A204.1 (cell line): ENCODE measurements around the gene SLC16A9.

ENCODE experiments used
- FAIRE-seq: peaks from 2 replicates; lab custom pipeline; 2012; peaks lifted over from hg19 to GRCh38; lab: Jason Lieb, UNC

Gene SLC16A9

DNA sequence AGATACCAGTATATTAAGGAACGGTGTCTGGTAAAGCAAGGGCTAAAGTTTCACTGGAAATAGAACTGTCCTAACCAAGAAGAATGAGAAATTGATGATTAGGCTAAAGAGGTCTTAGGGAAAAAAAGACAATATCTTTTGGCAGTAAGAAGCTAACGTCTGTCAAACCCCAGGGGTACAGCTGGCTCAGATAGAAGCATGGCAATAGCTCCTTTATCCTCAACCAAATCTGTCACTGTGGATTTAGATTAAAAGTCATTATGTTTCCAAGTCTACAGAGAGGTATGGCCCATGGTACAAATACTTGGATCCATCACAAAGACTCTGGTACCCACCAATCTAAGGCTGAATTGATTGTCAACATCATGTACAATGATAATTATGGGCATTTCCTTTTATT, 8.6 kb upstream of the SLC16A9 start:
- no peak for FAIRE-seq

DNA sequence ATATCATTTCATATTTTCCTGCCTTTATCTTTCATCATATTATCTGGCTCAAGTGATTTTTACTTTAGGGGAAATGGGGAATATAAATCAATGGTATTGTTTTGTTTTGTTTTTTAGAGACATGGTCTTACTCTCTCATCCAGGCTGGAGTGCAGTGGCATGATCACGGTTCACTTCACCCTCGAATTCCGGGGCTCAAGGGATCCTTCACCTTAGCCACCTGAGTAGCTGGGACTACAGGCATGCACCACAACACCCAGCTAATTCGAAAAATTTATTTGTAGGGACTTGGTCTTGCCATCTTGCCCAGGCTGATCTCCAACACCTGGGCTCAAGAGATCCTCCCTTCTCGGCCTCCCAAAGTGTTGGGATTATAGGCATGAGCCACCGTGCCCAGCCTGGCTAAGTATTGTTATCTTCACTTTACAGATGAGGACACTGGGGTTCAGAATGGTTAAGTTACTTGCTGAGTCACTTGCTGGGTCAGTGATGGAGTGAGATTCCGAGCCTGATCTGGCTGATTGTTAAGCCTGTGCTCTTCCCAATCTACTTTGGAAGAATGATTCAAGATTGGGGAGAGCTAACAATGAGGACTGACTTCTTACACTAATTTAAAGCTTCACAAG, 3.7 kb upstream of the SLC16A9 start:
- FAIRE-seq, result no peak

DNA sequence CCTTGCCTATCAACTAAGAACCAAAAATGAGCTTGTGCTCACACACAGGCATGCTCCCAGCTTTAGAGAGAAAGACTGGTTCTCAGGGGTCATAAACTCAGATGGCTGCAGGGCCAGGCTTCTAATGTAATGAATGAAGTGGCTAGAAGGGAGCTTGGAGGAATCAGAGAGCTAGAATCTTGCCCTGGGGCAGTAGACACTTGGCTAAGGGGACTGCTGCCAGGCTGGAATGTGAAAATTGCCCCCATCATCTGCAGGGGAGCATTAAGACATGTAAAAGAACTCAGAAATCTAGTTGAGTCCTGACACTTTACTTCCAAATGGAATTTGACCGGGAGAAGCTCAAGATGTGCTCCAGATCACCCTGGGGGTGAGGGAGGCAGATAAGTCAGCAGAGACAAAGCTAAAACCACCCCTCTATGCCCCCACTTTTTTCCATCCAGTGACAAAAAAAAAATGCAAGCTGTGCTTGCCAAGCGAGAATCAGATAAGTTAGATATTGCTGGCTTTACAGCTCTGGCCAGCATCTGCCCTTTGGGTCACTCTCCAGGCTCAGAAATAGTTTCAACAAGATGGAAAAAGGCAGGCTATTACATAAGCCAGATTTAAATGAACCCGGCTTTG, 2.3 kb upstream of the SLC16A9 start:
- FAIRE-seq, result no peak

DNA sequence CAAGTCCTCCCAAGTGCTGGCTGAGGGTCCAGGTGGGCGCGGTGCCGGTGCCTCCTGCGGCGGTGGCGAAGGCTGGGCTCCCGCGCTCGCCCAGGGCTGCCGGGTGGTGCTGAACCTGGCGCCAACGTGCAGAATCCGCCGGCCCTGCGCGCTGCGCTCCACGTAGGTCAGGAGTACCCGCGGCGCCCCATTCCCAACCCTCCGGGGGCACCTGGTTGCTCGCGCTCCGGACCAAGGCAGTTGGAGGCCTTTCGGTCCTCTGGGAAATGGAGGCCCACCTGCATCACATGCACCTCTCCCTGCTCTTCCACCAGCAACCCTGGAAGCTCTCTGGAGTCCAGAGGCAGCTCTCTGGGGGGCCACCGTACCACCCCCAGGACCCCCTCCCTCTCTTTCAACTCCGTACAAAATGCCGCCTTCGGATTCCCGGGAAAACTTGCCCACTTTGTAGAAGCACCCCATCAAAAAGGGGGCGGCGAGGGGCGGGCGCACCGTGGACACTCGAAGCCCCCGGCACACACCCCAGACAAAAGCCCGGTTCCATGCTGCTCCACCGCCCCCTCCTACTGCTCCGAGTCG, 745 bp downstream of the SLC16A9 start:
- FAIRE-seq, result no peak

DNA sequence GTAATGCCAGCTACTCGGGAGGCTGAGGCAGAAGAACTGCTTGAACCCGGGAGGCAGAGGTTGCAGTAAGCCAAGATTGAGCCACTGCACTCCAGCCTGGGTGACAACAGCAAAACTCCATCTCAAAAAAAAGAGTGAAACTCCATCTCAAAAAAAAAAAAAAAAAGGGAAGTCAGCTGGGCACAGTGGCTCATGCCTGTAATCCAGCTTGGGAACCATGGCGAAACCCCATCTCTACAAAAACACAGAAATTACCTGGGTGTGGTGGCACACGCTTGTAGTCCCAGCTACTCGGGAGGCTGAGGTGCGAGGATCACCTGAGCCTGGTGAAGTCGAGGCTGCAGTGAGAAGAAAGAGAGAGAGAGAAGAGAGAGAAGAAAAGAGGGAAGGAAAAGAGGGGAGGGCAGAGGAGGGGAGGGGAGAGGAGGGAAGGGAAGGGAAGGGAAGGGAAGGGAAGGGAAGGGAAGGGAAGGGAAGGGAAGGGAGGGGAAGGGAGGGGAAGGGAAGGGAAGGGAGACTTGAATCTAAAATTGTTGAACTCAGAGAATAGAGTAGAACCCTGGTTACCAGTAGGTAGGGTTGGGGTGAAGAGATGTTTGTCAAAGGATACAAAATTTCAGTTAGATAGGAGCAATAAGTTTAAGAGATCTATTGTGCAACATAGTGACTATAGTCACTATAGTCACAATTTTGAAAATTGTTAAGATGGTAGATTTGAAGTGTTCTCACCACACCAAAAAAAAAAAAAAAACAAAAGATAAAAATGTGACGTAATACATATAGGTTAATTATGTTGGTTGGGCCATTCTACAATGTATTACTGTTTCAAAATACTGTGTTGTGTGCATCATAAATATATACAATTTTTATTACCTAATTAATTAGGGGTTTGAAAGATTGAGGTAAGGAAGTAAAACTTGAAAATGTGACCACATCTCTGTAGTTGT, 2.5 kb downstream of the SLC16A9 start:
- FAIRE-seq, result no peak

DNA sequence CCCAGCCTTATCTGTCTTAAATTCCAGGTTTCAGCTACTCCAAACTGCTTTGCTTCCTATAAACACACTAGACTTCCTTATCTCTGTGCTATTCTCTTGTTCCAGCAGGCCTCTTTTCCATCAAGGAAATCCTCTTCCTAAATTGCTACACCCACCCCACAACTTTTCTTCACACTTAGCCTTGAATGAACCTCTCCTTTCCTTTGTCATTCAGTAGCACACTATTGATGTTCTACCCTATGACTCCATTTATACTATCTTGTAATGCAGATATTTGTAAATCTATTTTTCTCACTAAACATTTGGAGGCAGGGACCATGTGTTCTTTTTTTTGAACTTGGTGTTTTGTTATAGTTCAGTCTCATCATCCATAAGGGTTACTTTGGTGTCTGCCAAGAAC, 3.7 kb downstream of the SLC16A9 start:
- no peak for FAIRE-seq

DNA sequence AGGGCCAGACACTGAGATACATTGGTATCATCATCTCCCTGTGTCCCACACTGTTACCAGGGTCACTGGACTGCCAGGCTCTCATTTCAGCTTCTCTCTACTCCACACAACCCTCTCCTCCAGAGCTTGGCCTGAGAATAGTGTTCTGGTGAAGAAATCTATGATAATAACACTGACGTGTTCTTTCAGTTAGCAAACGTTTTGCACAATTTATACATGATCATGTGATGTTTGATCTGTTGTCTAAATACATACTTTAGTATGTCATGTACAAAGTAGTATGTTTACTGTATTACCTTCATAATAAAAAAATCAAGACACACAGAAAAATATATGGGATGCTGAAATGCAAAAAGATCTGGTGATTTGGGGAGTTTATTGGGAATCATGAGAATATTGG, 5.0 kb downstream of the SLC16A9 start:
- FAIRE-seq, result no peak

DNA sequence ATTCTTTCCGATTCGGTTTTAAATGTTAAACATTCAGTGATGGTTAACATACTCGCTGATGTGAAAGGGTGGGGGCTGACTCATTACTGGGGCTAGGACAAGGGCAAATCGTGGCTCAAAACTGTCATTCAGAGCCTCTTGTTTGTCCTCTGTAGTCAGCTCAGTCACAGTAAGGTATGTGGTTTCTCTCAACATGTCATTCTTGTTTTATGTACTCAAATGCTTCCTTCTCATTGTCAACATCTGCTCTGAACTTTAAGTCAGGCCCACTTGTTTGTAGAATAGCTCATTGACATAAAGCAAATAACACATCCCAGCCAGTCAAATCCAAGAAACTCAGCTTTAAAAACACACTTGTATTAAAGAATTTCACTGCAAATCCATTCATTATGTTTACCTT, 7.3 kb downstream of the SLC16A9 start:
- no peak for FAIRE-seq

DNA sequence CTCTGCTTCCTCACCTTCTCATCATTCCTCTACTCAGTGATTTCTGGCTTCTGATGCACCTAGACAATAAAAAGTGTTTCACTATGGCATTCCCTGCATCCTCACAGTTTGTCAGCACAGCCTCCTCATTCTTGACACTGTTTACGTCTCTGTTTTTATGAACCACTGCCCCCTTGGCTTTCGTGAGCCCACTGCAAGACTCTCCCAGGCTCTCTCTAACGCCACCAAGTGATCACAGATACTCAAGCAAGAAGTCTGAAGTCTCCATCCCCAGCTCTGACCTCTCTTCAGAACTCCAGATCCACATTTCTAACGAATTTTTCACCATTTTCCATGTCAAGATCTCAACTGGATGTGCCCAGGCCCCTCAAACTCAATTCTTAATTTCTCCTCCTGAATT, 8.9 kb downstream of the SLC16A9 start:
- no peak for FAIRE-seq

DNA sequence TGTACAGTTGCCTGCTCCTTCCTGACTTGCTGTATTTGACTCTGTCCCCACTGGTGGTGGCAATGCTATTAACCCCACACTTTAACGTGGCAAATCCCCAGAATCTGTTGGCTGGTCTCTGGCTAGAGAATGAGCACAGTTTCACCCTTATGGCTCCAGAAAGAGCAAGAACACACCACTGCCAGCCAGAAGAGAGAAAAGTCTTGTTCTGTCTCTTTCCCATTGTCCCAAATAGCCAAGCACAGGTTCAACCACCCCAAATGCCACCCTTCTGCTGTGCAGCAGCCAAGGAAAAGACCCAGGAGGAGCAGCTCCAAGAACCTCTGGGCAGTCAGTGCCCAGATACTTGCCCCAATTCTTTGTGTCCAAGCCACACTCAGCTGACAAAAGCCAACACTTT, 11.3 kb downstream of the SLC16A9 start:
- FAIRE-seq, result no peak

DNA sequence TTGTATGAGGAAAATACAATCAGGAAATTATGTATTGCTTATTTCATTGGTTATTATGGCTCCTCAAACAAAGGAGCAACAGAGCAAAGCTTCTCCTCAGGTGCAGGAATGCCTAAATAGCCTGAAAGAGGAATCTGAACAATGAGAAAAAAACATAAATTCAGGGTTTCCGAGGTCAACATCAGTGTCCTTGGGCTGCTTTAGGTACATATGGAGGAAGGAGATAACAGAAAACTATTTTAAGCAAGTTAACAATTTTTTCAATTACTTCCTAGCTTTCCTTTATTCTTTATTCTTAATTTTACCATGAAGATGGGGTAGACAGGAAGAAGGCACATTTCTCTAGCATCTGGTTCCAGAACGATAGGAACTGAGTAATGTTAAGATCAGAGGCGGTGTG, 14.0 kb downstream of the SLC16A9 start:
- no peak for FAIRE-seq

DNA sequence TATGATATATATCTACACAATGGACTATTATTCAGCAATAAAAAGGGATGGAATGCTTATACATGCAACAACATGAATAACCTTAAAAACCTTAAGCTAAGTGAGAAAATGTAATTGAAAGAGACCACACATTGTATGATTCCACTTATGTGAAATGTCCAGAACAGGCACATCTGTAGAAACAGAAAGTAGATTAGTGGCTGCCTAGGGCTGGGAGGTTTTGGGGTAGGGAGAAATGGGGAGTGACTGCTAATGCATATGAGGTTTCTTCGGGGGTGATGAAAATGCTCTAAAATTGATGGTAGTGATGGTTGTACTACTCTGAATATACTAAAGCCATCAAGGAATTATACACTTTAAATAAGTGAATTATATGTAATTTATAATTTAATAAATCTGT, 14.7 kb downstream of the SLC16A9 start:
- no peak for FAIRE-seq

DNA sequence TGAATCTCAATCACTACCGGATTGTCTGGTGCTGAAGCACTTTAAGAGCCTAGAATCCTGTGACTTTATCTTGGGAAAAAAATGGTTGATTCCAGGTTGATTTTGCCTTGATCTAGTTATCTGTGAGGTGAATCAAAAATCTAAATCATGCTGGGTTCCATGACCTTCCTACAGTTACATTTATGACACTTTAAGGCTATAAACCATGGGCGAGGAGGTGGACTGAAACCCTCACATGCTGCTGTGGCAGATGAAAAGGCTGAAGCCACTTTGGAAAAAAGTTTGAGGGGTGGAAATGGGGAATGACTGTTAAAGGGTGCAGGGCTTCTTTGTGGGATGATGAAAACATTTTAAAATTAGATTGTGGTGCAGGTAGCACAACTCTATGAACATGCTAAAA, 17.5 kb downstream of the SLC16A9 start:
- FAIRE-seq, result no peak

DNA sequence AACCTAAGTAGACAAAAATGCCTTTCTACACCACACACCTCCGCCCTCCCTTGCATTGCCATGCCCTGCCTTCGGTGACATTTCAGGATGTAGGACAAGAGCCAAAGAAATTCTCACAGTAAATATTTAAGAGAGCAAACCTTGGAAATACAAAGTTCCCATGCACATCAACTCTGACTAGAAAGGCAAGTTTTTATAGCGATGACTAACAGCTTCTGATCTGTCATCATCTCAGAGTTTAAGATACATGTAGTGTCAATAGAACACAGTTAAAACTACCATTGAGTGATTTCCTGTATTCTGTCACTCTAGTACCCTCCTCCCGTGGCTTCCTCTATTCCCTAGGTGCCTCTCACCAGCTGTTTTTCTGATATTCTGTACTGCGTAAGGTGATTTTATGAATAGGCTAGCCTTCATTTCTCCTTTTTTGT, 20.7 kb downstream of the SLC16A9 start:
- no peak for FAIRE-seq

DNA sequence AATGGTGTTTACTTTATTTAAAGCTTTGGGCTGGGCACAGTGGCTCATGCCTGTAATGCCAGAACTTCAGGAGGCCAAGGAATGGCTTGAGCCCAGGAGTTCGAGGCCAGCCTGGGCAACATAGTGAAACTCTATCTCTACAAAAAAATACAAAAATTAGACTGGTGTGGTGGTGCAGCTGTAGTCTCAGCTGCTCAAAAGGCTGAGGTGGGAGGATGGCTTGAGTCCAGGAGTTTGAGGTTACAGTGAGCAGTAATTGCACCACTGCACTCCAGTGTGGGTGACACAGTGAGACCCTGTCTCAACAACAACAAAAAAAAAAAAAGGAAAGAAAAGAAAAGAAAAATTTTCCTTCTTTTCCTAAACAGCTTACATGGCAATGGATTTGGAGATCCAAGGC, 22.0 kb downstream of the SLC16A9 start:
- FAIRE-seq, result no peak

DNA sequence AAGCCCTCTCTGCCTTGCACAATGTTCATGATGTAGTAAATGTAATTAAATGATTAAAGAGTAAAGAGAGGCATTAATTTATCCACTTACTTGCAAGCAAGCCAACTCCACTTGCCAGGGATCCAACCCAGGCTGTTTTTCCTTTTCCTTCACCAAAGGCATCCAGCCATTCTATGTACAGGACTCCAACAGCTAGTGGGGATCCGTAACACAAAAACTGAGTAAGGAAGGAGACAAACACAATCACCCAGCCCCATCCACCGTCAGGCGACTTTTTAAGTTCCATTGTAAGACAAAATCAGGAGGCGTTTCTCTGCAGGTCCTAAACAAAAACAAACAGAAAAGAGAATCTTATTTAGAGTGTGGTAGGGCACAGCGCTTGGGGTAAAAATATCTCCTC, 25.6 kb downstream of the SLC16A9 start:
- FAIRE-seq, result no peak

DNA sequence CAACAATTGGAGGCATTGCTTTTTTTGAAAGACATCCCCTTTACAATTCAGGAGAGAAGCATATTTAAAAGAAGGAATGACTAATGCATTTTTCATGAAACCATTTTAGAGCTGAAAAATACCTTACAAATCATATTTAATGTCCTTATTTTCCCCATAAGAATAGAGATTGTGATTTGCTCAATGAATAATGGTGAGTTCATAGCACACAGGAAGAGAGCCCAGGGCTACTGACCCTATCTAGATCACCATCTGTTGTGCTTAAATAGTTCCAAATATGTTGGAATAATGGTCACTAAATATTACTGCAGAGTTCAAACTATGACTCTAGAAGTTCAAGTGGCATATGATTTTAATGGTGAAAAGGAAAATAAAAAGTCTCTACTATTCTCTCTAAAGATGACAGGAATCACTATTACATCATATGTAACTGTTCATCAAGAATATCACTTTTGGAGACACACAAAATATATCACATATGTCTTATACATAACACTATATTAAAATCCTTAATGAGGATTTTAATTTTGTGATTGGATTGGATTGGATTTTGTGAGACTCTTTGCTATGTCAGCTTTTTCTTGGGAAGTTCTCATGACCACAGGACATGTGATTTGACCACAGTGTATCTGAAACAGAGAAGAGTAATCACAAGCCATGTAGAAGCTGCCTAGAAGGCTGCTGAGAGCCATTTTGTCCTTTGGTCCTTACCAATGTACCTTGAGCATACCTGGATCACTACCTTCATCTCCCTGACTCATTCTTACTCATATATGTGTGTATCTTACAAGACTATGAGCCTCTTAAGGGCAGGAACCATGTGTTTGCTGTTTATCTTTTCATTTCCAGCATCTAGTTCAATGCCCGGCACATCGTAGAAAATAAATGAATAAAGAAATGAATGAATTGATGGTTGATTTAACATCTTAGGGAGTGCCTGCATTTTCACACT, 26.4 kb downstream of the SLC16A9 start:
- FAIRE-seq, result no peak

DNA sequence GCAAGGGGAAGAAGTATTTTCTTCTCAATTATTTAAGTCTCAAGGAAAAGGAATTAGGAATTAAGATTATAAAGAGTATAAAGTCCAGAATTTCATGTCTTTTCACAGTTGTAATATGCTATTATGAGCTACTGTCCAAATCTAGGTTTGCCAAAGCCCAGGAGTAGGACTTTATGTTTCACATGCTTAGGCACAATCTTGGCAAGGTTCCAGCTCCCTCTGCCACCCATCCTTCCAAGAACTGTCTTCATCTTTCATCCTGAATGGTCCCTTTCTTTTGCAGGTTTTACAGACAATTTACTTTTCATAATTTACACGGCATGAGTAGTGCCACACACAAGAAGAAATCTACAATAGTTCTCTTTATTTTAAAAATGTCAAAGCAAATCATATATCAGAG, 29.5 kb downstream of the SLC16A9 start:
- FAIRE-seq, result no peak

DNA sequence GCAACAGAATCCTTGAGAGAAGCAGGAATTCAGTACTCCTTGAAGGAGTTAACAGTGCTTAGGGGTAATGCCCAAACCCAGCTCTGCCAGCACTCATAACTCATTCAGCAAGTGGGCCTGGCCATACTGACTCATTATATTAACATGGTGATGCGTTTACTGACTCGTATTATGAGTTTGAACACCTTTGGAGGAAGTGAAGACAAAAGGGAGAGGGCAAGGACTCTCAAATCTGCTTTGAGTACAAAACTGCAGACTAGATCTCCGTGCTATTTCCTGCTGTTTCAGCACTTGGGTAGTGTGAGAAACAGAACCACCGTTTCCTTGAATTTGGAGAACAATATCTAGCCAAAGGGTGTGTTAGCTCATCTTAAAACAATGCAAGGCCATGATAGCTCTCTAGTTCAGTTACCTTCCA, 30.8 kb downstream of the SLC16A9 start:
- no peak for FAIRE-seq

DNA sequence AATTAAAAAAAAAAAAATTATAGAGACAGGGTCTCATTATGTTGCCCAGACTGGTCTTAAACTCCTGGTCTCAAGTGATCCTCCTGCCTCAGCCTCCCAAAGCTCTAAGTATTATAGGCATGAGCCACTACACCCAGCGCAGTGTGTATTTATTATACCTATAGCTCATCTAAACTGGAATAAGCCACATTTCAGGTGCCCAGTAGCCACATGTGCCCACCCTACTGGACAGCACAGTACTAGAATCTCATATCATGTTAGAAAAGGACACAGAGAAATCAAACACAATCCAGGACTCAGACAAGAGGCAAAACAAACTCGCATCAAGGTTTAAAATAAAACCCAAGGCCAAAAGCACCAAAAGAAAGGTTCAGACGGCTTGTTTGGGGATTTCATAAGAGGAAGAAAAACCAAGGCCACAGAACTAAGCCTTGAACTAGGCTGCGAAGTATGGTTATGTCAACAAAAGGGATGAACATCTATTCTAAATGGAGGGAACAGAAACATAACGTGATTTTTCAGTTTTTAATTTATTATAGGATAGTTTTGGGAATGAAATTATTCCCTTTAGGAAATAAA, 32.3 kb downstream of the SLC16A9 start:
- no peak for FAIRE-seq

DNA sequence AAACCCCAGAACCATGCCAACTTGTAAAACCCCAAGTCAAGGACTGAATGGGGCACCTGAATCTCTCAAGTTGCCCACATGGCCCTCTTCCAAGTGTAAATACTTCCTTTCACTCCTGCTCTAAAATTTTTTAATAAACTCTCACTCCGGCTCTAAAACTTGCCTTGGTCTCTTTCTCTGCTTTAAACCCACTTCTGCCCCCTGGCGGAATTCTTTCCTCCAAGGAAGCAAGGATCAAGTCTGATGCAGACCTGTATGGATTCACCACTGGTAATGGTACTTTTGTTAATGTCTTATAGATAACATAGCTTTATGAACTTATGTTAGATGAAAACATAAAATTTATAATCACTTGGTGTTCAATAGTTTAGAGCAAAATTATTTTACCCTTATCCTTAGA, 33.8 kb downstream of the SLC16A9 start:
- FAIRE-seq, result no peak
